Hypothalamus (tissue), 51 donors: ENCODE data around the gene BIRC7.

Source experiments
- DNase-seq, 51 donors: peaks; one replicate each; lab custom pipeline; 2025; lab: John Stamatoyannopoulos, UW

BIRC7 gene

GRCh38 chr20:63235399-63235983, at the start of gene BIRC7:
BIRC7 (plus strand) TSS chr20:63235905; CDS start chr20:63236097, 192 bp downstream.
- no peak for DNase-seq

- no peak for DNase-seq
Measured at GRCh38 chr20:63186084-63186483, 49.6 kb upstream of the BIRC7 start.

GRCh38 chr20:63186528-63187316, 49.0 kb upstream of the BIRC7 start:
- no peak for DNase-seq

GRCh38 chr20:63187338-63188158, 48.2 kb upstream of the BIRC7 start:
- DNase-seq, result no peak

- no peak for DNase-seq
Measured at GRCh38 chr20:63188159-63188442, 47.6 kb upstream of the BIRC7 start.

- no peak for DNase-seq
Measured at GRCh38 chr20:63188641-63189321, 46.9 kb upstream of the BIRC7 start.

GRCh38 chr20:63189322-63189642, 46.4 kb upstream of the BIRC7 start:
- peak in 1 of 51 donors; percentile 6 for DNase-seq

- no peak for DNase-seq
Measured at GRCh38 chr20:63189846-63190559, 45.7 kb upstream of the BIRC7 start.

GRCh38 chr20:63190828-63191227, 44.9 kb upstream of the BIRC7 start:
- no peak for DNase-seq

- no peak for DNase-seq
Measured at GRCh38 chr20:63191400-63191799, 44.3 kb upstream of the BIRC7 start.

GRCh38 chr20:63192721-63193120, 43.0 kb upstream of the BIRC7 start:
- no peak for DNase-seq

GRCh38 chr20:63194007-63194796, 41.5 kb upstream of the BIRC7 start:
- no peak for DNase-seq

GRCh38 chr20:63194797-63195173, 40.9 kb upstream of the BIRC7 start:
- DNase-seq, result no peak

- DNase-seq, result no peak
Measured at GRCh38 chr20:63196768-63197470, 38.8 kb upstream of the BIRC7 start.

GRCh38 chr20:63198606-63199005, 37.1 kb upstream of the BIRC7 start:
- no peak for DNase-seq

GRCh38 chr20:63202021-63202420, 33.7 kb upstream of the BIRC7 start:
- no peak for DNase-seq

- DNase-seq, result no peak
Measured at GRCh38 chr20:63202811-63203526, 32.7 kb upstream of the BIRC7 start.

- no peak for DNase-seq
Measured at GRCh38 chr20:63204362-63204761, 31.3 kb upstream of the BIRC7 start.

- DNase-seq, result no peak
Measured at GRCh38 chr20:63205896-63206295, 29.8 kb upstream of the BIRC7 start.
